Upper lobe of left lung (tissue), 6 donors: Measurements from ENCODE around the gene CAV1. TPM values are rescaled to one million over a fixed set of nuclear protein-coding genes. Genes with fewer than 3 reads are reported as not detected.

ENCODE experiments used
- ATAC-seq, 2 donors: fragments of 200-7000 bp; cut with Tn5 transposase; one replicate each; pipeline ENCODE4 v1.9.1; 2022; ENCODE audit warnings: mild to moderate bottlenecking in 2 of 2, moderate library complexity in 2 of 2; ENCODE audit not compliant: low FRiP score in 2 of 2
- DNase-seq, 2 donors: peaks; one replicate each; pipeline ENCODE4 v3.0.0-alpha.2; 2019 to 2020
- H3K27ac ChIP-seq, 4 donors: fragments of 200-600 bp; sonication (generic); one replicate each; pipeline ENCODE4 v1.5.1; 2016 to 2019
- H3K27me3 ChIP-seq, 4 donors: fragments of 200-600 bp; sonication (generic); one replicate each; pipeline ENCODE4 v1.5.1; 2017 to 2019
- H3K36me3 ChIP-seq, 4 donors: fragments of 200-600 bp; sonication (generic); one replicate each; pipeline ENCODE4 v1.5.1; 2016 to 2019
- H3K4me1 ChIP-seq, 4 donors: fragments of 200-600 bp; sonication (generic); one replicate each; pipeline ENCODE4 v1.5.1; 2018 to 2019
- H3K4me3 ChIP-seq, 4 donors: fragments of 200-600 bp; sonication (generic); one replicate each; pipeline ENCODE4 v1.5.1; 2017 to 2019; ENCODE audit warnings: mild to moderate bottlenecking in 2 of 4, moderate library complexity in 1 of 4
- H3K9me3 ChIP-seq, 4 donors: fragments of 200-600 bp; sonication (generic); one replicate each; pipeline ENCODE4 v1.5.1; 2018 to 2019
- EP300 ChIP-seq, 4 donors: sonication (generic); formaldehyde crosslinking; IDR thresholded peaks; one replicate each; pipeline ENCODE4 v1.5.1; 2017; ENCODE audit warnings: antibody characterized with exemption in 4 of 4, control low read depth in 2 of 4
- POLR2A ChIP-seq, 4 donors: fragments of 450-650 bp; IDR thresholded peaks; one replicate each; pipeline ENCODE4 v1.5.1; 2016 to 2017; ENCODE audit warnings: antibody characterized with exemption in 4 of 4, mild to moderate bottlenecking in 2 of 4
- POLR2AphosphoS5 ChIP-seq, 2 donors: sonication (generic); formaldehyde crosslinking; IDR thresholded peaks; one replicate each; pipeline ENCODE4 v1.5.1; 2017; ENCODE audit warnings: antibody characterized with exemption in 2 of 2
- WGBS, 2 donors: methylation state at CpG; one replicate each; pipeline ENCODE4 v1.1.5; 2017 to 2018; 5-methylcytosine and 5-hydroxymethylcytosine counted together
- total RNA-seq, 6 donors: library from RNA; depleted of rRNA in 4 of 6; stranded (reverse); fragments of >200 nt in 4 of 6; gene quantifications; one replicate each; pipeline versions ENCODE4 v1.1.0 to v1.2.1, GENCODE V29; 2016 to 2021
- TF ChIP-seq, protein P1 (sequence below), 6 experiments: fragments of 450-650 bp in 4 of 6; fragments of 200-600 bp in 2 of 6; sonication (generic) in 2 of 6; IDR thresholded peaks; one replicate each; pipeline ENCODE4 v1.5.1; 2016 to 2019; ENCODE audit warnings: antibody characterized with exemption in 6 of 6
- donor health status: DM: no; HTN: no; CAD: no; lungs with moderate emphysema.
- donor health status: DM: no; HTN: yes; CAD: no; lungs with severe emphysema.

The CAV1 gene
- total RNA-seq, 6 donors from 2014 or later = 207 to 951 (median 552) TPM

GRCh38 chr7:116487907-116488521 lies 36.8 kb upstream of the CAV1 start:
- Histone ChIP-seq H3K4me3 (no peak overlapping the region), H3K27me3 (no peaks in the 10 kb centered on the region), H3K36me3 (no peaks in the 10 kb centered on the region), H3K9me3 (no peaks in the 10 kb centered on the region), H3K4me1 (peaks cover 0 to 23% (median 1%) of the 10 kb centered on the region in 4 donors), H3K27ac (no peak overlapping the region)
- no peak for DNase-seq
- TF ChIP-seq POLR2AphosphoS5 (IDR thresholded peaks at IDR 0.05) (no peak), EP300 (IDR thresholded peaks at IDR 0.05) (no peak), POLR2A (IDR thresholded peaks at IDR 0.05) (no peak)
- TF ChIP-seq, protein P1, sequence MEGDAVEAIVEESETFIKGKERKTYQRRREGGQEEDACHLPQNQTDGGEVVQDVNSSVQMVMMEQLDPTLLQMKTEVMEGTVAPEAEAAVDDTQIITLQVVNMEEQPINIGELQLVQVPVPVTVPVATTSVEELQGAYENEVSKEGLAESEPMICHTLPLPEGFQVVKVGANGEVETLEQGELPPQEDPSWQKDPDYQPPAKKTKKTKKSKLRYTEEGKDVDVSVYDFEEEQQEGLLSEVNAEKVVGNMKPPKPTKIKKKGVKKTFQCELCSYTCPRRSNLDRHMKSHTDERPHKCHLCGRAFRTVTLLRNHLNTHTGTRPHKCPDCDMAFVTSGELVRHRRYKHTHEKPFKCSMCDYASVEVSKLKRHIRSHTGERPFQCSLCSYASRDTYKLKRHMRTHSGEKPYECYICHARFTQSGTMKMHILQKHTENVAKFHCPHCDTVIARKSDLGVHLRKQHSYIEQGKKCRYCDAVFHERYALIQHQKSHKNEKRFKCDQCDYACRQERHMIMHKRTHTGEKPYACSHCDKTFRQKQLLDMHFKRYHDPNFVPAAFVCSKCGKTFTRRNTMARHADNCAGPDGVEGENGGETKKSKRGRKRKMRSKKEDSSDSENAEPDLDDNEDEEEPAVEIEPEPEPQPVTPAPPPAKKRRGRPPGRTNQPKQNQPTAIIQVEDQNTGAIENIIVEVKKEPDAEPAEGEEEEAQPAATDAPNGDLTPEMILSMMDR (IDR thresholded peaks at IDR 0.05) = no peak
- ATAC-seq = no peak
- 85 to 86% methylated on average over 5 of the region's 5 CpGs for WGBS, 2 donors

DNA sequence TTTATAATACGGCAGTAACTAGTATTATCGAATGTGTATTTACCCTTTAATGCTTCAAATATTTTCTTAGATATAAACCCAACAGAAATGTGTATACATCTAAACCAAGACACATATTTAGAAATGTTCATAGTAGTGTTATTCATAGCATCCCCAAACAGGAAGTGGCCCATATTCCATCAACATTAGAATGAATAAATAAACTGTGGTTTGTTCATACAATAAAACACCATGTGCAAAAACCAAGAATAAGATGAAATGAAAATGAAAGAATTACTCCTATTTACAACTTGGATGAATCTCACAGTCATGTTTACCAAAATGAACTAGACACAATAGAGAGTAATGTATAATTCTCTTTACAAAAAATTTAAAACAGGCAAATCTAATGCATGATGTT lies 34.5 kb upstream of the CAV1 start:
- Histone ChIP-seq H3K36me3 (no peaks in the 10 kb centered on the region), H3K27me3 (no peaks in the 10 kb centered on the region), H3K9me3 (no peaks in the 10 kb centered on the region), H3K4me1 (peaks cover 0 to 29% (median 1%) of the 10 kb centered on the region in 4 donors), H3K4me3 (no peak overlapping the region), H3K27ac (peak overlapping the region in 1 of 4 donors; percentile 42)
- DNase-seq (no peak), ATAC-seq (no peak)
- TF ChIP-seq EP300 (IDR thresholded peaks at IDR 0.05) (no peak), POLR2A (IDR thresholded peaks at IDR 0.05) (no peak), POLR2AphosphoS5 (IDR thresholded peaks at IDR 0.05) (no peak)
- TF ChIP-seq, protein P1 (IDR thresholded peaks at IDR 0.05) = no peak
- 54 to 62% methylated on average over 2 of the region's 2 CpGs for WGBS, 2 donors

- no peaks in the 10 kb centered on the region for H3K9me3 ChIP-seq
- H3K27me3 ChIP-seq = no peaks in the 10 kb centered on the region
- WGBS, 2 donors = 58 to 64% methylated on average over 3 of the region's 3 CpGs
- H3K4me3 ChIP-seq = no peak overlapping the region
- peaks cover 0 to 29% (median 1%) of the 10 kb centered on the region in 4 donors for H3K4me1 ChIP-seq
- DNase-seq = no peak
- TF ChIP-seq EP300 (IDR thresholded peaks at IDR 0.05) (no peak), POLR2AphosphoS5 (IDR thresholded peaks at IDR 0.05) (no peak), POLR2A (IDR thresholded peaks at IDR 0.05) (no peak)
- TF ChIP-seq, protein P1 (IDR thresholded peaks at IDR 0.05) = no peak
- H3K27ac ChIP-seq = peak overlapping the region in 1 of 4 donors; percentile 42
- no peak for ATAC-seq
- no peaks in the 10 kb centered on the region for H3K36me3 ChIP-seq
Observed at GRCh38 chr7:116491887-116492653, 32.8 kb upstream of the CAV1 start.

DNA sequence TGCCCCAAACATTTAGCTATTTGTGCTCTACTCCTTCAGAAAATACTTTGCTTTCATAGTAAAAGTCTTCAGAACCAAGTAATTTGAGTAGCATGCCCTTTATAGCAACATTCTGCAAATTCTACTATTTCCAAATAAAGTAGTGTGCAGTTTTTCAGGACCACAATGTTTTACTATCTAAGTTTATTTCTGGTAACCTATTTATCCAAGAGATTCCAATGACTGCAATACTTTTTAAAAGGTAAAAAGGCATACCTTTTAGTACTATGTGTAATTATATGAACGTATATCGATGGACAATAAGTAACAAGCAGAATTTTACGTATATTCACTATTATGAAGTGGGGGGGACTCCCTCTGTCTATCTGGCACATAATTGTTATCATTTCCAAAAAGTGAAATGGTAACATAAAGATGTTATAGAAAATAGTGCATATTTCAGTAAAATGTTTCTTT lies 32.2 kb upstream of the CAV1 start:
- Histone ChIP-seq H3K27ac (no peak overlapping the region), H3K36me3 (no peaks in the 10 kb centered on the region), H3K4me1 (peaks cover 0 to 29% (median 1%) of the 10 kb centered on the region in 4 donors), H3K9me3 (no peaks in the 10 kb centered on the region), H3K4me3 (no peak overlapping the region), H3K27me3 (no peaks in the 10 kb centered on the region)
- no peak for ATAC-seq
- 94 to 96% methylated on average over 3 of the region's 3 CpGs for WGBS, 2 donors
- no peak for DNase-seq
- TF ChIP-seq EP300 (IDR thresholded peaks at IDR 0.05) (no peak), POLR2AphosphoS5 (IDR thresholded peaks at IDR 0.05) (no peak), POLR2A (IDR thresholded peaks at IDR 0.05) (no peak)
- TF ChIP-seq, protein P1 (IDR thresholded peaks at IDR 0.05) = no peak
